Mucosa of descending colon (tissue), 3 donors: ENCODE measurements around the gene UFC1. TPM values are rescaled to one million over a fixed set of nuclear protein-coding genes. Genes with fewer than 3 reads are reported as not detected.

ENCODE experiments used
- ATAC-seq: fragments of 200-7000 bp; cut with Tn5 transposase; one replicate; pipeline ENCODE4 v1.9.1; 2020; ENCODE audit warnings: mild to moderate bottlenecking, moderate library complexity
- DNase-seq, 3 donors: peaks; one replicate each; pipeline ENCODE4 v3.0.0-alpha.2; 2020
- H3K36me3 ChIP-seq: fragments of 200-600 bp; one replicate; pipeline ENCODE4 v1.8.0; 2021; ENCODE audit warnings: low read depth, mild to moderate bottlenecking
- H3K4me1 ChIP-seq: fragments of 200-600 bp; one replicate; pipeline ENCODE4 v1.8.0; 2021; ENCODE audit warnings: low read depth, mild to moderate bottlenecking
- H3K4me3 ChIP-seq: fragments of 200-600 bp; one replicate; pipeline ENCODE4 v1.8.0; 2021; ENCODE audit warnings: mild to moderate bottlenecking
- H3K9me3 ChIP-seq: fragments of 200-600 bp; one replicate; pipeline ENCODE4 v1.8.0; 2021; ENCODE audit warnings: mild to moderate bottlenecking
- intact Hi-C, 2 donors: fragments of 100-400 bp; cut with DNase I in 1 of 2; cut with micrococcal nuclease in 1 of 2; formaldehyde crosslinking; loops; one replicate each; pipeline versions ENCODE4 v1.11.0 to v1.11.1; 2022; cut with DNase I, micrococcal nuclease
- total RNA-seq, 3 donors: library from RNA; stranded (reverse); fragmentation: NEBNext Ultra II Directional in 2 of 3; extraction: Animal tissue kit (Norgen Biotek cat#: 25700) in 2 of 3; gene quantifications; one replicate each; pipeline versions ENCODE4 v1.2.1 to v1.2.4, GENCODE V29; 2021 to 2023
- TF ChIP-seq, protein P1 (sequence below): fragments of 200-600 bp; IDR thresholded peaks from one replicate; pipeline ENCODE4 v1.8.0; 2022; ENCODE audit warnings: antibody characterized with exemption, mild to moderate bottlenecking
- donor health status: DM: no; HTN: no; CAD: no; lungs with moderate emphysema.
- donor health status: DM: no; HTN: no; CAD: no.
- donor health status: DM: no; HTN: yes; CAD: no.

The UFC1 gene
- total RNA-seq, 3 donors from 2014 or later: 88.6 to 114 (median 90.6) TPM

- intact Hi-C loops: no loop called here
- DNase-seq (no peak), ATAC-seq (no peak)
- TF ChIP-seq, protein P1, sequence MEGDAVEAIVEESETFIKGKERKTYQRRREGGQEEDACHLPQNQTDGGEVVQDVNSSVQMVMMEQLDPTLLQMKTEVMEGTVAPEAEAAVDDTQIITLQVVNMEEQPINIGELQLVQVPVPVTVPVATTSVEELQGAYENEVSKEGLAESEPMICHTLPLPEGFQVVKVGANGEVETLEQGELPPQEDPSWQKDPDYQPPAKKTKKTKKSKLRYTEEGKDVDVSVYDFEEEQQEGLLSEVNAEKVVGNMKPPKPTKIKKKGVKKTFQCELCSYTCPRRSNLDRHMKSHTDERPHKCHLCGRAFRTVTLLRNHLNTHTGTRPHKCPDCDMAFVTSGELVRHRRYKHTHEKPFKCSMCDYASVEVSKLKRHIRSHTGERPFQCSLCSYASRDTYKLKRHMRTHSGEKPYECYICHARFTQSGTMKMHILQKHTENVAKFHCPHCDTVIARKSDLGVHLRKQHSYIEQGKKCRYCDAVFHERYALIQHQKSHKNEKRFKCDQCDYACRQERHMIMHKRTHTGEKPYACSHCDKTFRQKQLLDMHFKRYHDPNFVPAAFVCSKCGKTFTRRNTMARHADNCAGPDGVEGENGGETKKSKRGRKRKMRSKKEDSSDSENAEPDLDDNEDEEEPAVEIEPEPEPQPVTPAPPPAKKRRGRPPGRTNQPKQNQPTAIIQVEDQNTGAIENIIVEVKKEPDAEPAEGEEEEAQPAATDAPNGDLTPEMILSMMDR: no peak
- Histone ChIP-seq H3K4me1 (peaks cover 16% of the 10 kb centered on the region), H3K36me3 (no peaks in the 10 kb centered on the region), H3K9me3 (no peaks in the 10 kb centered on the region), H3K4me3 (no peak overlapping the region)
These were observed 23.5 kb upstream of the UFC1 start for GRCh38 chr1:161130266-161130665.

DNA sequence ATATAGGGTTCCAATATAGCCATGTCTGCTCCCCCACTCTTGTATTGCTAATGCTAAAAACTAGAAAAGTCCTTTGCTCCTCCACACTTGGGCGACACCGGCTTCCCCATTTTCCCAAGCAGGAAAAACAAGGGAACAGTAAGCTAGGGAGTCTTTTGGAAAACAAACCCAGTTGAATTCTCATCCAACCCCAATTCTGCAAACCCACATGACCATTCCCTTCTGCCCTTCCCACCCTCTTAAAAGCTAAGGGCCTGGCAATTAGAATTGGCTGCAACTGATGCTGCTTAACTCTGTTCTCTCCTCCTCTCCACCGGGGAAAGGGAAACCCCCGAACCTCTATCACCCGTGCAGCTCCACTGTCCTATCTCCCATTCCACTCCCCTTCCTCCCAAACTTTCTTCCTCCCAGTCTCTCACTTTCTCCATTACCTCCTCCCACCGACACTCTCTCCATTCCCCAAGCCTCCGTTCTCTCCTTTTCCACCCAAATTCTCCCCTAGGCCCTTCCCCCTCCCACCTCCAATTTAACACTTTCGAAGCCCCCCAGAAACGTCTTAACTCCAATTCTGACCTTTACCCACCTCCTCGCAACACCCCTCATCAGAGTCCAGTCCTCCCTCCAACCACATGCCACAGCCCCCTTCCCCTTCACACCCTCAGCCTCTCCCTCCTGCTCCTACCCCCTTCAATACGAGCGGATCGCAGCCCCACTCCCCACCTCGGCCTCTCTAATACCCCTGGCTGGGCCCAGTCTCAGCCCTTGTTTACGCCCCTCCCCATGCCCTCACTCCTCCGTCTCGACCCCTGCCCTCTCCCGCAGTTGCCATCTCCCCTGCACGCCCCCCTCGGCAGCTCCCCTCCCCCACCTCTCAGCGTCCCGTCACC lies 22.0 kb upstream of the UFC1 start:
- ATAC-seq: no peak
- peak in 1 of 3 donors; percentile 21 for DNase-seq

GRCh38 chr1:161132410-161133219 lies 21.2 kb upstream of the UFC1 start, which contains the start of gene DEDD:
TSS of gene DEDD (minus strand) at chr1:161132667. CDS start at chr1:161124462, 8,205 bp downstream.
- DNase-seq (peak; percentile 91 to 97 (median 91)), ATAC-seq (peak; percentile 94)
- no peaks in the 10 kb centered on the region for H3K9me3 ChIP-seq
- intact Hi-C loops: no loop called here
- TF ChIP-seq, protein P1: no peak
- peak within 1 kb of the TSS; percentile 49 for H3K4me3 ChIP-seq
- H3K4me1 ChIP-seq: peaks cover 16% of the 10 kb centered on the region
- H3K36me3 ChIP-seq: no peaks in the 10 kb centered on the region

More for the DNA sequence above, 22.0 kb upstream of the UFC1 start:
- TF ChIP-seq, protein P1: no peak
- Histone ChIP-seq H3K36me3 (no peaks in the 10 kb centered on the region), H3K9me3 (no peaks in the 10 kb centered on the region), H3K4me3 (peak overlapping the region; percentile 49), H3K4me1 (peaks cover 16% of the 10 kb centered on the region)
- intact Hi-C loops: no loop called here

DNA sequence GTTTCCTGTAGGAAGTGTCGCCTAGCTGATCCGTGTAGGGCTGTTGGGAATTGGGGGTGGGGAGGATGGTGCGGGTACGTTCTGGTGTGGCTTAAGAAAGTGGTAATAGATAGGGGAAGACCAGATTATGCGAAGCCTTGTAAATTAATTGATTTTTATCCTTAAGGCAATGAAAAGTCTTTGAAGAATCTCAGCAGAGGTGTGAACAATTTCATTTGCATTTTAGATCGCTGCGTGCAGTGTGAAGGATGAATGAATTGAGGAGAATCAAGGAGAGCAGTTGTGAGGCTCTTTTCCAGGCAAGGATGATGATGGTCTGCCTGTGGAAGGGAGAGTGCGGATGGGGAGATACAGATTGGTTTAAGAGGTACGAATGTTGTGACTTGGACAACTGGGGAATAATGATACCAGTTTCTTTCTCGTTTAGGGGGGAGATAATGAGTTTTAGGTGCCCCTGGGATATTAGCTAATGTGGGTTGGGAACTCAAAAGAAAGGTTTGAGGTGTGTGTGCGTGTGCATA lies 20.5 kb upstream of the UFC1 start:
- Histone ChIP-seq H3K4me3 (peak overlapping the region; percentile 49), H3K4me1 (peaks cover 16% of the 10 kb centered on the region), H3K9me3 (no peaks in the 10 kb centered on the region), H3K36me3 (no peaks in the 10 kb centered on the region)
- TF ChIP-seq, protein P1: no peak
- intact Hi-C loops: no loop called here
- ATAC-seq: no peak
- no peak for DNase-seq

DNA sequence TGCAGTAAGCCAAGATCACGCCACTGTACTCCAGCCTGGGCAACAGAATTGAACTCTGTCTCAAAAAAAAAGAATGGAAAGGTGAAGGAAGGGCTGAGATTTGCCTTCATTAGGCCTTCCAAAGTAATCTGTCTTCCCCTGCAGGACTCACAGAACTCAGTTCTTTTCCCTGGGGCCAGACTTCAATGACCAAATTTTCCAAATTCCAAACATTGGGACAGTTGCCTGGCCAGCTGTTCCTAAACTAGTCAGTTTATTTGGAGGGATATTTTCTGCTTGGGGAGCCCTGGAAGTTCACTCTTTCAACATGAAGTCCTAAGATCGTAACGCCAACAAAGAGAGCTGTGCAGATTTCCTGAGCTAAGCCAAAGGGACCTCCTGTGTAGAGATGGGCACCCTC lies 15.9 kb upstream of the UFC1 start:
- intact Hi-C loops: no loop called here
- H3K4me3 ChIP-seq: no peak overlapping the region
- DNase-seq (no peak), ATAC-seq (no peak)
- no peaks in the 10 kb centered on the region for H3K36me3 ChIP-seq
- TF ChIP-seq, protein P1: no peak
- no peaks in the 10 kb centered on the region for H3K9me3 ChIP-seq
- peaks cover 13% of the 10 kb centered on the region for H3K4me1 ChIP-seq
